GM21360 (cell line): Measurements from ENCODE around the gene ANKRD13B.

Source experiments
- ATAC-seq: cut with Tn5 transposase; IDR thresholded peaks from one replicate; pipeline ENCODE4 v1.9.1; 2021; ENCODE audit warnings: mild to moderate bottlenecking, moderate library complexity; ENCODE audit not compliant: unreplicated experiment

ANKRD13B gene

GRCh38 chr17:29616300-29617048 lies 23.5 kb downstream of the ANKRD13B start:
- no peak for ATAC-seq

GRCh38 chr17:29617125-29617480 lies 24.2 kb downstream of the ANKRD13B start:
- peak; percentile 50 for ATAC-seq

- no peak for ATAC-seq
Measured at GRCh38 chr17:29617481-29618271, 24.7 kb downstream of the ANKRD13B start.

GRCh38 chr17:29618272-29619065 lies 25.5 kb downstream of the ANKRD13B start:
- no peak for ATAC-seq

- ATAC-seq, result no peak
Measured at GRCh38 chr17:29619251-29619650, 26.3 kb downstream of the ANKRD13B start.

GRCh38 chr17:29620271-29620670 lies 27.3 kb downstream of the ANKRD13B start:
- no peak for ATAC-seq

- no peak for ATAC-seq
Measured at GRCh38 chr17:29620779-29621500, 28.0 kb downstream of the ANKRD13B start.

GRCh38 chr17:29621751-29622194 lies 28.8 kb downstream of the ANKRD13B start:
- ATAC-seq, result no peak

- ATAC-seq, result peak; percentile 58
Measured at GRCh38 chr17:29622337-29623282, 29.7 kb downstream of the ANKRD13B start, which contains the start of gene CORO6. Gene CORO6, minus strand, starts transcription at chr17:29622912. Its CDS starts 1,491 bp downstream, at chr17:29621421.

- ATAC-seq, result no peak
Measured at GRCh38 chr17:29623283-29623647, 30.3 kb downstream of the ANKRD13B start.

GRCh38 chr17:29624586-29624985 lies 31.7 kb downstream of the ANKRD13B start:
- no peak for ATAC-seq

- ATAC-seq, result no peak
Measured at GRCh38 chr17:29625037-29625750, 32.3 kb downstream of the ANKRD13B start.

- ATAC-seq, result no peak
Measured at GRCh38 chr17:29627951-29628350, 35.0 kb downstream of the ANKRD13B start.

- ATAC-seq, result no peak
Measured at GRCh38 chr17:29628644-29629043, 35.7 kb downstream of the ANKRD13B start.

- no peak for ATAC-seq
Measured at GRCh38 chr17:29629839-29630238, 36.9 kb downstream of the ANKRD13B start.

- ATAC-seq, result no peak
Measured at GRCh38 chr17:29630630-29631193, 37.8 kb downstream of the ANKRD13B start.

- ATAC-seq, result no peak
Measured at GRCh38 chr17:29633886-29634285, 41.0 kb downstream of the ANKRD13B start.

GRCh38 chr17:29640413-29640812 lies 47.5 kb downstream of the ANKRD13B start:
- ATAC-seq, result no peak
